ENCODE measurements around the gene ASB2.

Gene ASB2

GRCh38 chr14:93939304-93940229 is 36.8 kb downstream of the ASB2 start:
- peak; percentile 28 for TF ChIP-seq CTCF (conservative IDR thresholded peaks at IDR 0.05; ENCODE audit: control insufficient read depth, insufficient read depth, low read depth, low read length)
- no peak overlapping the region for H3K4me3 ChIP-seq (ENCODE audit: control insufficient read depth, low read depth, low read length)

GRCh38 chr14:93938751-93939303 is 37.5 kb downstream of the ASB2 start:
- DNase-seq (ENCODE audit: low read depth), result no peak
- no peak overlapping the region for H3K4me3 ChIP-seq (ENCODE audit: control insufficient read depth, low read depth, low read length)
- TF ChIP-seq CTCF (conservative IDR thresholded peaks at IDR 0.05; ENCODE audit: control insufficient read depth, insufficient read depth, low read depth, low read length), result no peak

More at GRCh38 chr14:93939304-93940229, 36.8 kb downstream of the ASB2 start:
- DNase-seq (ENCODE audit: low read depth), result peak; percentile 62

GRCh38 chr14:93937519-93937918 is 38.9 kb downstream of the ASB2 start:
- H3K4me3 ChIP-seq (ENCODE audit: control insufficient read depth, low read depth, low read length), result no peak overlapping the region
- TF ChIP-seq CTCF (conservative IDR thresholded peaks at IDR 0.05; ENCODE audit: control insufficient read depth, insufficient read depth, low read depth, low read length), result no peak
- no peak for DNase-seq (ENCODE audit: low read depth)

- no peak for TF ChIP-seq CTCF (conservative IDR thresholded peaks at IDR 0.05; ENCODE audit: control insufficient read depth, insufficient read depth, low read depth, low read length)
- DNase-seq (ENCODE audit: low read depth), result no peak
- no peak overlapping the region for H3K4me3 ChIP-seq (ENCODE audit: control insufficient read depth, low read depth, low read length)
Measured at GRCh38 chr14:93936926-93937325, 39.4 kb downstream of the ASB2 start.

- no peak overlapping the region for H3K4me3 ChIP-seq (ENCODE audit: control insufficient read depth, low read depth, low read length)
- peak; percentile 36 for TF ChIP-seq CTCF (conservative IDR thresholded peaks at IDR 0.05; ENCODE audit: control insufficient read depth, insufficient read depth, low read depth, low read length)
- no peak for DNase-seq (ENCODE audit: low read depth)
Measured at GRCh38 chr14:93936245-93936644, 40.1 kb downstream of the ASB2 start.

- no peak for TF ChIP-seq CTCF (conservative IDR thresholded peaks at IDR 0.05; ENCODE audit: control insufficient read depth, insufficient read depth, low read depth, low read length)
- H3K4me3 ChIP-seq (ENCODE audit: control insufficient read depth, low read depth, low read length), result no peak overlapping the region
- DNase-seq (ENCODE audit: low read depth), result no peak
Measured at GRCh38 chr14:93935213-93935612, 41.2 kb downstream of the ASB2 start.

Data from fibroblast of mammary gland (primary cell).